Activated CD4-positive, alpha-beta T cell treated with anti-CD3 and anti-CD28 coated beads, Interleukin-2, amount 50 U/mL, for 48 hours (primary cell): Measurements from ENCODE around the gene ATRN.
"Not testable (repeated sequence)": the region's sequence is repeated elsewhere in the genome, so short reads cannot be mapped to it uniquely, and the experiment has no call there.

Experiments used
- DNase-seq, 2 experiments: peaks; one replicate each; pipeline ENCODE4 v3.0.0-alpha.2; 2020

The ATRN gene

DNA sequence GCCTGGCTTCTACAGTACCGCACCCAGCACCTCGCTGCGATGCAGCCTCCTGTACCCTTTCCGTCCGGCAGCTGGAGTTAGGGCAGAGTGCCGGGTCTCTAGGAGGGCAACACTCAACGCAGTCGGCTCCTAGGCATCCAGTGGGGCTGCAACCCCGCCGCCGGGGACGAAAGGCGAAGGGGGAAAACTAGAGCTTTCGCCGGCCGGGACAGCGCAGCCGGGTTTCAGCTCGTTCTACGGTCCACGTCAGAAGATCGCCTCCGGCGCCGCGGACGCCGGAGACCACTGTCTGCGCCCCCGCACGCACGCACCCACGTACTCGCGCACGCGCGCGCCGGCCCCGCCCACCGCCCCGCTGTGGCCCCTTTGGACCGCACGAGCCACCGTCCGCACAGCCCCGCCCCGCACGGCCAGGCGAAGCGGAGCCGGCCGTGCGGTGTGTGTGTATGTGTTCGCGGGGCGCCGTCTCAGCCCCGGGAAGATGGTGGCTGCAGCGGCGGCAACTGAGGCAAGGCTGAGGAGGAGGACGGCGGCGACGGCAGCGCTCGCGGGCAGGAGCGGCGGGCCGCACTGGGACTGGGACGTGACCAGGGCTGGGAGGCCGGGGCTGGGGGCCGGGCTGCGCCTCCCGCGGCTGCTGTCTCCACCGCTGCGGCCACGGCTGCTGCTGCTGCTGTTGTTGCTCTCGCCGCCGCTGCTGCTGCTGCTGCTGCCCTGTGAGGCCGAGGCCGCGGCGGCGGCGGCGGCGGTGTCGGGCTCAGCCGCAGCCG lies at the start of gene ATRN:
ATRN (plus strand) TSS at position 392 of the 770 bp plus-strand sequence; CDS start at position 482, 90 bp downstream.
- DNase-seq: peak; percentile 95 to 96

DNA sequence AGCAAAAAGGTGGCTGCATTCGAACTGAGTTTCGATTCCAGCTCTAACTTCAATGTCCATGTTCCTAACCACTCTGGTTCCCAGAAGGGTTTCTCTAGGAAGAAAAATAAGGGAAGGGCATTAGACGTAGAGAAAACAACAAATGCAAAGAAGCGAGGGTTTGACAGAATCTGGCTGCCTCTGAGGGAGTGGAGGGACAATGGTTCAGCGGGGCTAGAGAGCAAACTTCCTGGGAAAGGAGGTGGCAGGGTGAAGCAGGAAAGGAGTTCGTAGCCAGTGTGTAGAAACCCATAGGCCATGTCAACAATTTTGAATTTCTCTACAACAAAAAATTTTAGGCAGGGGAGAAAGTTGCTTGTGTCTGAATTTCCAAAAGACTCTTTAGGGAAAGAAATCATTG lies 48.8 kb upstream of the ATRN start:
- no peak for DNase-seq

DNA sequence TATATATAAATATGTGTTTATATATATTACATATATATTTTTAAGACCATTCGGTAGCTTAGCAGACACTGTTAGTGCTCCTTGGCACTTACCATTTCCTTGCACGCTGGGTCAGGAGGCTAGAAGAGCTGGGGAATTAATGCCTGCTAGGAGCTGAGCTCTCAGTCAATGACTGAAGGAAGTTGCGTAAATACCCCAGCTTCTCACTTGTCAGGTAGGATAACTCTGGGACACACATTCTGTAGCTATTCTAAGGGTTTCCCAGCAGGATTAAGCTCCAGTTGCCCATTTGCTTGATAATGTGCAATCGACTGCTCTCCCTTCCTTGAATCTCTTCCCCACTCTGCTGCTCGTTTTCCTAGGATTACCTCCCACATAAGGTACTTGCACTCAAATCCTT lies 47.7 kb upstream of the ATRN start:
- no peak for DNase-seq

DNA sequence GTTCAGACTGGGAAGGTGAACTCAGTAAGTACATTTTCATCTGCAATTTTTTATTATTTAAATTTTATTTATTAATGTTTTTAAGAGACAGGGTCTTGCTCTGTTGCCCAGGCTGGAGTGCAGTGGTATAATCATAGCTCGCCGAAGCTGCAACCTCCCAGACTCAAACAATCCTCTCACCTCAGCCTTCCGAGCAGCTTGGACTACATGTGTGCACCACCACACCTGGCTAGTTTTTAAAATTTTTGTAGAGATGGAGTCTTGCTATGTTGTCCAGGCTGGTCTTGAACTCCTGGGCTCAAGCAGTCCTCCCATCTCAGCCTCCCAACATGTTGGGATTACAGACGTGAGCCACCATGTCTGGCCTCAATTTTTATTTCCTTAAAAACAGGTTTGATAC lies 44.1 kb upstream of the ATRN start:
- DNase-seq: not testable (repeated sequence)

DNA sequence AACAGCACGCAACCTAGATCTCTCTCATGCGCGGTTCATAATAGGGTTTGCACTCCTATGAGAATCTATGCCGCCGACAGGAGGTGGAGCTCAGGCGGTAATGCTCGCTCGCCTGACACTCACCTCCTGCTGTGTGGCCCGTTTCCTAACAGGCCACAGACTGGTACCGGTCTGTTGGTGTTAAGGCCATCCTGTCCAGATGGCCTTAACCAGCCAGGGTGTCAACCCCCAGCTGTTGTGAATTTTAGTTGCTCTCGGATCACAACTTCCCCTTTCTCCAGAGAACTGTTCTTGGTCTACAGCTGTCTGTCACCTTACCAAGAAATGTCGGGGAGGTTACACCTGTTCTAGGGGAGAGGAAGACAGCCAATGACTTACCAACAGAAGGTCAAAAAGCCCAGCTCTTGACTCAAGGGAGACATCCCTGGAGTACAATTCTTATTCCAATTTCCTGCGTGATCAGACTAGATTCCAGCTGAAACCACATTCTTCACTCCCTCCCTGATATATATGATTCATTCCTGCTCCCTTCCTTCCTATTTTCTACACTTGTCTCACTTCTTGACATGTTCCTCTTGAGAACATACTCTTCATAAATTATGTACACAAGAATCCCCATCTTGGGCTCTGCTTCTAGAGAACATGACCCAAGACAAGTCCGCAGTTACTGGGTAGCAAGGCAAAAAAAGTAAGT lies 40.3 kb upstream of the ATRN start:
- no peak for DNase-seq

DNA sequence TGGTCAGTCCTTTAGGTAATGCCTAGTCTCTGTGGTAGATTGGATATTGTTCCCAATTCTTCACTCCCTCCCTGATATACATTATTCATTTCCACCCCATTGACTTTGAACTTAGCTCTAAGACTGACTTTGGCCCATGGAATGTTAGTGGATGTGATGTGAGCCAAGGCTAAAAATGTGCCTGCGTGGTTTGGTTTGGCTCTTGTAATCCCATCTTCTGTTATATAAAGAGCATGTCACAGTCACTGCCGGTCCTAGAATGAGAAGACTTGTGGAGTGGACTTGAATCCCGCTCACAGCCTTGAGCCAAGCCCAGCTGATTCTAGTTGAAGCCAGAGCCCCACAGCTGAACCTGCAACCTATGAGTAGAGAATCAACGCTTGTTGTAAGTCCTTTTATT lies 39.7 kb upstream of the ATRN start:
- DNase-seq: no peak

DNA sequence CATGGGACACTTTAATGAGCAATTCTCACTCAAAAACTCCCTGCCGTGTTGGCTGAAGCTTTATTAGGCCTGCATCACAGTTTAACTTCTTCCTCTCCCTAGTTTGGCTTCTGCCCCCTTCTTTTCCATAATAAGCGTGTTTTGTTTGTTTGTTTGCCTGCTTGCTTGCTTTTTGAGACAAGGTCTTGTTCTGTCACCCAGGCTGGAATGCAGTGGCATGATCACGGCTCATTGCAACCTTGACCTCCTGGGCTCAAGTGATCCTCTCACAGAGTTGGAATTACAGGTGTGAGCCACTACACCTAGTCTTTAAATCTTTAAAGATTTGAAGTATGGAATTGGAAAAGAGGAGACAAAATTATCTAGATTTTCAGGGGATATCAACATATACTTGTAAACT lies 38.0 kb upstream of the ATRN start:
- DNase-seq: no peak

DNA sequence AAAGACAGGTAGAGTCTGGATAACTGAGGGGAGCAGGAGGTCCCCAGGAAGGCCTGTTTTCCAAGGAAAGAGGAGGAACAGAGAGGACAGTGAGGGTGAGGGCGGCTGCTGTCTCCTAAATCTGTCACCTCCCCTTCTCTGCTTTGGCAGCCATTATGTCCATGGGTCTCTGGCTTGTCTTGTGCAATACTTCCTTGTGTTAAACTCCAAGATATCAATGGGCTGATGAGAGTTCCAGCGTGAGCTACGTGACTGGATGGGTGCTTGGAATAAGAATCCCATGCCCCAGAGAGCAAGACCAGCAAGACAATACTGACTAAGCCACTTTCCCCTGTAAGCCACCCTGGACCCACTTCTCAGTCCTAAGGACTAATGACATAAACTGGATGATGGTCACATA lies 37.1 kb upstream of the ATRN start:
- no peak for DNase-seq

DNA sequence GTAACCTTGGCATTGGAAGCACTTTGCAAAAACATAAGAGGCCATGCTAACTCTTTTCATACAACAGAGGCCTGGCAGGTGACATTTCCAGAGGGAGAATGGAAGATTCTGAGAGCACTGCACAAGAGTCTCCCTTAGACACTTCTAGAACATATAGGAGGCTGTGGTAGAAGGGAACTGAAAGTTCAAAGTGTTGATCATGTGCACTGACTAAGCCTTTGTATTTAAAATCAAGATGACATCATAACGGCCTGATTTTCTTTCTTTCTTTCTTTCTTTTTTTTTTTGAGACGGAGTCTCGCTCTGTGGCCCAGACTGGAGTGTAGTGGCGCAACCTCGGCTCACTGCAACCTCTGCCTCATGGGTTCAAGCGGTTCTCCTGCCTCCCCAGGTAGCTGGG lies 36.6 kb upstream of the ATRN start:
- DNase-seq: no peak

DNA sequence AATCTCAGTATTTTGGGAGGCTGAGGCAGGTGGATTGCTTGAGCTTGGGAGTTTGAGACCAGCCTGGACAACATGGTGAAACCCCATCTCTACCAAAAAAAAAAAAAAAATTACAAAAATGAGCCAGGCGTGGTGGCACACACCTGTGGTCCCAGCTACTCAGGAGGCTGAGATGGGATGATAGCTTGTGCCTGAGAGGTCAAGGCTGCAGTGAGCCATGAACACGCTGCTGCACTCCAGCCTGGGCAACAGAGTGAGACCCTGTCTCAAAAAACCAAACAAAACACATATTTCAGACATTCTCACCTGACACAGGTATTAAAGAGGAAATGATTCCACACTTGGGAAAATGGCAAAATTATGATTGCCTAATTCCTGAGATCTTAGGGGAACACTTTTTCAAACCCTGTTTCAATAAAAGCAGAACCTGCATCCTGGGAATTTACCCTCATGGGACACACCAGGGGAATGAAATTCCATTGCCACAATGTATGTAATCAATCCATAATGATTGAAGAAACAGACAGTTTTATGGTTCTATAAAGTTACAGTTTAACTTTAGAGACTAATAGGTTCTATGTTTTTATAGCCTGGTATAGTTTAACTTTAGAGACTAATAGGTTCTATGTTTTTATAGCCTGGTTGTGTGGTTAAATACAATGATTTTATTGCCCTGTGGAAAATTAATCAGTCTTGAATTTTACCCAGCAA lies 33.8 kb upstream of the ATRN start:
- DNase-seq: no peak

DNA sequence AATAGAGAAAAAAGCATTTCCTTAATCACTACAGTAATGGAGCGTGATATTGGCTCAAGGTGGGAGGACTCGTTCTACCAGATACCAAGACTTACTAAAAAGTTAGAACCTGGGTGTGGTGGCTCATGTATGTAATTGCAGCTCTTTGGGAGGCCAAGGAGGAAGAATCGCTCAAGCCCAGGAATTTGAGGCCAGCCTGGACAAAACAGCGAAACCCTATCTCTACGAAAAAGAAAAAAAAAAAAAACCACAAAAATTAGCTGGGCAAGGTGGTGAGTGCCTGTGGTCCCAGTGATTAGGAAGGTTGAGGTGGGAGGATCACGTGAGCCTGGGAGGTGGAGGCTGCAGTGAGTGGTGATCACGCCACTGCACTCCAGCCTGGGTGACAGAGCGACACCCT lies 24.0 kb upstream of the ATRN start:
- no peak for DNase-seq

DNA sequence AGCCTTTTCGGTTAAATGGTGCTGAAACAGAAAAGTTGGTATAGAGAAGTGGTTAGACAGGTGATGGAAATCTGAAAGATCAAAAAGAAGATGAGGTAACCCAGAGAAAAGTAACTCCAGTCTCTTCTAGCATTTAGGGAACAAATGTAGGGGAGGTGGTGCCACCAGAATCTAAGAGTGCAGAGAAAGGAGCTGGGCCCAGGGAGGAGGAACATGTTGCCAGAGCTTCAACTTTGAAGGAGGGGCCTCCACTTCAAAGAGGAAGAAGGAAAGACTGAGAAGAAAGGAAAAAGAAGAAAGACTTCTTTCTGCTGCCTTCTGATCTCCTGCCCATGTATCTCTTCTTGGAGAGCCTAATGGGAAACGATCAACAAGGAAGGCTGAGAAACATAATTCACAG lies 23.5 kb upstream of the ATRN start:
- no peak for DNase-seq

DNA sequence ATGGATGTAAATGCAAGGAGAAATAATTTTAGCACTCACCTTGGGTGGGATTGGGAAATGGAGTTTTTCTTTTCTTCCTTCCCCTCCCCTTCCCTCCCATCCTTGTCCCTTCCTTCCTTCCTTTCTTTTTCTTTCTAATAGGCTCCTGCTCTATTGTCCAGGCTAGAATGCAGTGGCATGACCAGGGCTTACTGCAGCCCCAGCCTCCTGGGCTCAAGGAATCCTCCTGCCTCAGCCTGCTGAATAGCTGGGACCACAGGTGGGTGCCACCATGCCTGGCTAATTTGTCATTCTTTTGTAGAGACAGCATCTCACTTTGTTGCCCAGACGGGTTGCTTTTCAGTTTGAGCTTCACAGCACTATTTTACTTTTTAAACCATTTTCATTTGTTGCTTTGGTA lies 21.5 kb upstream of the ATRN start:
- no peak for DNase-seq

DNA sequence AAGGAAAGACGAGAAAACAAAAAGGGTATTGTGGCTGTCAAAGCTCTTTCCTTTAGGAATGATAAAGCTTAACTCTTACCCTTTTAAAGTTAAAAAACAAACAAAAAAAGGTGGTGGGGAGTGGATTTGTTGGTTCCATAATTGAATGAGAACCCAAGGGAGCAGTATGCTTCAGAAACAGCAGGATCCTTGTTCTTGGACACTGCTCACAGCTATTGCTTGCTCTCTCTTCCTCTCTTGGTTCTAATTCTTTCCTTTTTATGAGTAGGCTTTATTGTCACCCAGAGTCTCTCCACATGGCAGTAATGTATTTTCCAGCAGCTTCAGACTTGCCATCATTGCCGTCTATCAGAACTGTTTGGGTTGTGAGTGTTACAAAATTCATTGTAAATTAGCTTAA lies 18.7 kb upstream of the ATRN start:
- DNase-seq: no peak

DNA sequence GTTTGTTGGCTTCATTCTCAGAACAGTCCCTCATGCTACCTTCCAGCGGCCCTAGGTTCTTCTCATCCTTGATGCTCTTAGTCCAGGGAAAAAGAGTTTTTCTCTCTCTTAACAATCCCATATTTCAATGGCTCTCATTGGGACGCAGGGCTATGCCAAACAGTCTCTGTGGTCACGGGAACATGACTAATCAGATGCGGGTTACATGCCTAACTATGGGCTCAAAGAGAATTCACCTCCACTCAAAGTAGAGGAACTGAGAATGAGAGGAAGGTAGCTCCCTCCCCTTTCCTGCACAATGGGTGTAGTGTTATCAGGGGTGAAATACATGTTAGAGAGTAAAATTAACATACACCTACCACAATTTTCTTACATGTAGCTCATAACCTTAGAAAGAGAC lies 18.1 kb upstream of the ATRN start:
- DNase-seq: no peak

DNA sequence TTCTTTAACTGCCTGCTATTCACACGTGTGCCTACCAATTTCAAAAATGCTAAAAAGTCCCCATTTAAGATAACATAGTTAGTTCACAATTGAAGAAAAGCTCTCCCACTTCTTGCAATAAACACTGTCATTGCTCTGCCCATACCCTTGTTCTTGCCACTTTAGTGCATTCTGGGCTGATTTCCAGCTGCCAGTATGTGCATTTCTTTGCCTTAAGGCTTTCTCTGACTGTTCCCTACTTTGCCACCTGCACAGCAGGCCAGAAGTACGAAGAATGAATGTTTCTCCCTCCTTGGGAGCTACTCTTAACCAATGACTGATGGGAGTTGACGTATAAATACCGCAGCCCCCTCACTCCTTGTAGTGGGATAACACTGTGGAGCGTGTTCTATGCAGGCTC lies 16.0 kb upstream of the ATRN start:
- DNase-seq: no peak

DNA sequence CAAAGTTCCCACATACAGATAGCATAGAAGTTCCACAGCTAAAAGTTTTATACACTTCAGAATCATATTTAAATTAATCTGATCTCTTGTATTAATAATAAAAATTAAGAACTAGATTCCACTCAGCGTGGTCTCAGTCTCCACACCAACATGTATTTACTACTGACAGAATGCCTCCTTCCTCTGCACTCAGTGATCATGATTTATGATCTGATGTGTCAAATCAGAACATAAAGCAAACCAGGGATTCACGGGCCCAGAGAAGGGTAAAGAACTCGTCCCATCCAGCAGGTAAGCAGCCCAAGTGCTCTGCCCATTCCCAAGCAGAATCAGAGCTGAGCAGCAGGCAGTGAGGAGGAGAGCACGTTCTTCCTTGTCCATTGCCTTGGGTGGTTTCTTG lies 14.2 kb upstream of the ATRN start:
- DNase-seq: no peak

DNA sequence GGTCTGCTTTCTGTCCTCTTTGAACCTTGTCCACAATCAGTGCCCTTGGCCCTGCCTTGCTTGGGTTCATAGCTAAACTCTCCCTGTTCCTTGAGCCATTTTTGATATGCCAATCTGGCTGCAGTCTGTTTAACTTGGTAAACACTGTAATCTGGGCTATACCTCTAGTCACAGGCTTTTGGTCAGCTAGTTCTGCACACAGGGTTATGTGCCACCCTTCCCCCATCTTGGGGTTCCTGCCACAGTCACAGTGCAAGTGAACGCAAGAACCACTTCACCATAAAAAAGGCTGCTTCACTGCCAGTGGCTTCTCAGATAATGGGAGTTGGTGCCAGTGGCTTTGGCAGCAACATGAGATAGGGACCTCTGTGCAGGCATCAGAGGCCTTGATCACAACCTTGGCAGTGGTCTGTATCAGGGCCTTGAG lies 10.9 kb upstream of the ATRN start:
- no peak for DNase-seq

DNA sequence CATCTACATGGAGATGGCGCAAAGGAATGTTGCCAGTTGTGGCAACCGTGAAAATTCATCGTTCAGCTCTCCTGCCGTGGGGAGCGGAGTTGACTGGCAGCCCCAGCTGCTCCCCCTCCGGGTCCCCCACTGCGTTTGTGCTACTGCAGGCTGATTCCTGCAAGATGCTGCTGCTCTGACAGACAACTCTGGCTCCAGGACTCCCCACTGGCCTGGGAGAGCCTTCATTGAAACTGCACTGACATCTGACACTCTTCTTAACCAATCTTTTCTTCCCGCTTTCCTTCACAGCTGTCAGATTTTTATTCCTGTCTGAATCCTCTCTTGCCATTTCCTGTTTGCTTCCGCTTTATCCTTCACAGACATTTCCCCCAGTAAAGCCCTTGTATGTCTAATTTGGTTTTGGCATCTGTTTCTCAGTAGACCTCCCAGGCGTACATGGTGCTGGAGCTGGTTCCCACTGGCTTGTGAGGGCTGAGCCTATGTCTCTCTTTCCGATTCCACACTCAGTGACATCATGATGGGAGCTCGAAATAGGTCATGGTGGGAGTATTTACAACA lies 9.5 kb upstream of the ATRN start:
- DNase-seq: no peak

DNA sequence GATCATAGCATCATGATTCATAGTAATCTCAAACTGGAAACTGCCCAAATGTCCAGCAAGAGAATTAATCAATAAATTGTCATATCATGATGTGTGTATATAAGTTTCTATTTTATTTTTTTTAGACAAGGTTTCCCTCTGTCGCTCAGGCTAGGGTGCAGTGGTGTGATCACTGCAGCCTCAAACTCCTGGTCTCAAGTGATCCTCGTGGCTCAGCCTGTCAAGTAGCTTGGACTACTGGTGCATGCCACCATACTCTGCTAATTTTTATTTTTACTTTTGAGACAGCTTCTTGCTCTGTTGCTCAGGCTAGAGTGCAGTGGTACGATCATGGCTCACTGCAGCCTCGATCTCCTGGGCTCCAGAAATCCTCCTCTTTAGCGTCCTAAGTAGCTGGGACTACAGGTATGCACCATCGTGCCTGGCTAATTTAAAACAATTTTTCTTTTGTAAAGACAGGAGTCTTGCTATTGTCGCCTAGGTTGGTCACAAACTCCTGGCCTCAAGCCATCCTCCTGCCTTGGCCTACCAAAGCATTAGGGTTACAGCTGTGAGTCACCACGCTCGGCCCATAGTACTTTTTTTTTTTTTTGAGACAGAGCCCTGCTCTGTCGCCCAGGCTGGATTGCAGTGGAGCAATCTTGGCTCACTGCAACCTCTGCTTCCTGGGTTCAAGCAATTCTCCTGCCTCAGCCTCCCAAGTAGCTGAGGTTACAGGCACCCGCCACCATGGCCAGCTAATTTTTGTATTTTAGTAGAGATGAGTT lies 8.7 kb upstream of the ATRN start:
- DNase-seq: no peak

DNA sequence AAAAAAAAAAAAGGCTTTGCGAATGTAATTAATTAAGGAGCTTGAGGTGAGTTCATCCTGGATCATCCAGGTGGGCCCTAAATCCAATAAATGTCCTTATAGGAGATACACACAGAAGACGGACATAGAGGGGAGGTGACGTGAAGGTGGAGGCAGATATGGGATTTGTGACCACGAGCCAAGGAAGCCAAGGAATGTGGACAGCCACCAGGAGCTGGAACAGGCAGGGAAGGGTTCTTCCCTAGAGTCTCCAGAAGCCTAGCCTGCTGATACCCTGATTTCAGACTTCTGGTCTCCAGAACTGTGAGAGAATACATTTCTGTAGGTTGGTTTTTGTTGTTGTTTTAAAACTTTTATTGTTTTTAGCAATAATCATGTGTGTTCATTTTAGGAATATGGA lies 6.7 kb upstream of the ATRN start:
- no peak for DNase-seq

DNA sequence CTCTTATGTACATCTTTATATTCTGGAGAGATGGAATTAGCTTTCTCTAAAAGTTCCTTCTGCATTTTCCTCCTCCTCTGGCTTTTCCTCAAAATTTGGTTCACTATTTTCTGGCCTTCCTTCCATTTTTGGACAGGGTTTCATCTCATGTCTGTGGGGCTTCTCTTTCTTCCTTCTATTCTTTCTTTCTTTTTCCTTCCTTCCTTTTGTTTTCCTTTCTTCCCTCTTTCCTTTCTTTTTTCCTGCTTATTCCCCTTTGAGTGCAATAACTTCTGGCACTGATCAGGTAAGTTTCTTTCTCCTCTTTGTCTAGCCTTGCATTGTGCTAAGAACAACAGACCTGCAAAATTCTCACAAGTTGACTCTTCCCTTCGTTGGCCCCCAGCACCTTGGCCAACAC lies 5.5 kb upstream of the ATRN start:
- DNase-seq: no peak

DNA sequence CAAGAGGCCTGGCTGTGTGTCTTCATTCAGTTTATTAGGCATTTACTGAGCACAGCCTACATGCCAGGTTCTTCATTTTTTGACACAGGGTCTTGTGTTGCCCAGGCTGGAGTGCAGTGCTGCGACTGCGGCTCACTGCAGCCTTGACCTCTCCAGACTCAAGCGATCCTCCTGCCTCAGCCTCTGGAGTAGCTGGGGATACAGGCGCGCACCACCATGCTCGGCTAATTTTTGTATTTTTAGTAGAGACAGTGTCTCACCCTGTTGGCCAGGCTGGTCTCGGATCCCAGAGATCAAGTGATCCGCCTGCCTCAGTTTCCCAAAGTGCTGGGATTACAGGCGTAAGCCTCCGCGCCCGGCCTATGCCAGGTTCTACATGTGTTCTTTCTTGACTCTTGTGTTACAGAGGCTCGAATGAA lies 601 bp upstream of the ATRN start:
- peak in 1 of 2 experiments; percentile 2 for DNase-seq
